Measurements from ENCODE around the gene PPP6R2.
A peak's percentile ranks its signal among the peaks of the same experiment; 100 is the strongest.

Gene PPP6R2

DNA sequence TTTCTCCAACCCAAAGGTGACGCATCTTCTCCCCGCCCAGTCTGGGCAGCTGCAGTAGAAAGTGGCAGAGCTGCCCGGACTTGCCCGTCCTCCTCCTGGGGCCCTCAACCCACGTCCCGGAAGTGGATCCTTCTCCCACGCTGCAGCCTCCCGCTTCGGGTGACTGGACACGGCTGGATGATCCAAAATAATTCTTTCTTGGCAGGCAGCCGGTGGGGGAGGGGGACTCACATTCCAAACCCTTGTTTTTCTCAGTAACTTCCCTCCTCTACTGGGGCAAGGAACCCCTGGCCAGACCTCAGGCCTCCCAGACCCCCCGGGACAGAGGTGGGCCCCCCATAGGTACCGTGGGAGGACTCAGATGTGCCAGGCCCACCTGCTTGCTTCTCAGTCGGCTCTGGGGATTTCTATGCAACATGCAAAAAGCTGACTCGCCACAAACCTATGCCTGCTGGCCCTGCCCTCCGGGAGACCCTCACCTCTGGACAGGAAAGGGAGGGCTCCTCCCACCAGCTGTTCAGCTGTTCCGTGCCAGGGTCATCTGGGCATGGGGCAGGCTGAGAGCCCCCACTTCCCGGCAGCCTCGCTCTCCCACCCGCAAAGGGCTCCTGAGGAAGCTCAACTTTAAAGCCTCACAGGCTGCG lies 37.1 kb upstream of the PPP6R2 start:
- no peak for DNase-seq (ENCODE audit: low read depth in 2 of 2)

DNA sequence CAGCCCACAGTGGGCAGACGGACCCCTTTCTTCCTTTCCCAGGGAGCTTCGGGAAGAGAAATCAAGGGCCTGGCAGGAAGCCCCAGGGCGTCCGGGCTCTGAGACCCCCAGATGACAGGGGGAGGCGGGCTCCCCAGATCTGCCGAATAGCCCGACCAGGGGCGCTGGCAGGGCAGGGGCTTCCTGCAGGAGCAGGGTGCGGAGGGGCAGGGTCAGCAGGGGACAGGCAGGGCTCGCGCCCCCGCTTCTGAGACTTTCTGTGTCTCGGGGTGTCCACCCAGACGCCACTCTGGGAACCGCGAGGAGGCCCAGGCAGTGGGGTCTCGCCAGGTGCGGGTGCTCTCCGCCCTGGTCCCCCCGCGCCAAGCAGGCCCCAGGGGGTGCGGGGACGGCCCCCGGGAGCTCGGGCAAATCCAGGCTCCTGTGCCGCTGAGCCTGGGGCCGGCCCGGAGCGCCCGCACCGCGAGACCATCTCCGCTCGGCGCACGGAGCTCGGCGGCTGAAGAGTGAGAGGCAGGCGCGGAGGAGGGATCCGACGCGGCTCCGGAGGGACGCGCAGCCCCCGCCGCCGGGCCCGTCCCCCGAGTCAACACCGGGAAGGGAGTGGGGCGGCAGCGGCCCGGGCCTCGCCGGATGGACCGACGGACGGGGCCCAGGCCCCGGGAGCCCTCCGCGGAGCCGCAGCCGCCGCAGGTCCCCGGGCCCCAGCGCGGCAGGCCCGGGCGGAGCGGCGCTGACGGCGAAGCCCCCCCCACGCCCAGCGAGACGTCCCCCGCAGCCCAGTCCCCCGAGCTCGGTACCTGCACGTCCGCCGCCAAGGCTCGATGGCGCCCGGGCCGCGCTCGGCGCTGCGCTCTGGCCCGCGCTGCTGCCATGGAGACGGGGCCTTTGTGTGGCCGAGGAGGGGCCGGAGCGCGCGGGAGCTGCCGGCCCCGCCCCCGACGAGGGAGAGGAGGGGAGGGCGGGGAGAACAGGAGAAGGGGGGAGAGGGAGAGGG lies 36.1 kb upstream of the PPP6R2 start, which contains the start of gene PLXNB2:
TSS of gene PLXNB2 (minus strand) at position 894 of the 997 bp plus-strand sequence. CDS start 17,062 bp downstream, outside the sequence.
- no peak for DNase-seq (ENCODE audit: low read depth in 2 of 2)

DNA sequence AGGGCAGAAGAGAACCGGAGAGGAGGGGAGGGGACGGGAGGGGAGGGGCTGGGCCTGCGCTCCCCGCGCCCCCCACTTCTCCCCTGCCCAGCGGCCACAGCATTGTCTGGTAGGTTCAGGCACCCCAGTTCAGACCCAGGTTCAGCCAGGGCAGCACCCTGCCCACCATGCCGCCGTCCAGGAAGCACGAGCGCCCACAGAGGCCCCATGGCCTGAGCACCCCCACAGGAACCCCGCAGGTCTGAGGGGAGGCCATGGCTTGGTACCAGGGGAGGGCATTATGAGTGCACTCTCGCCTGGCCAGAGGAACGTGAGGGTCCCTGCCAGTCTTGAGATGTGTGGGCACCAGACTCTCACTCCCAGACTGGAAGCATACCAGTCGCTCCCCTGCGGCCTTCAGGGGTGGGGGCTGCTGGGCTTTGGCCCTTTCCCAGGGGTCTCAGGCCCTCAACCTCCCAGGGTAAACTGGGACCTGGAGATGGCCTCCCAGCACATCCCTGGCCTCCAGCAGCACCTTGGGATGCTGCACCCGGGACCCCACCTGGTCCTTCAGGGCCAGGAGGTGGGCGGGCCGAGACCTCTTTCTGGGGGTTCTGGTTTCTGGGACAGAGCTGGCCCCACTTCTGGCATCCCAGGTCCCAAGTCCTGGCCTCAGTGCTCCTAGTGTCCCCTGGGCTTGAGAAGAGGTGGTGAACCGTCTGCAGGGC lies 35.1 kb upstream of the PPP6R2 start:
- no peak for DNase-seq (ENCODE audit: low read depth in 2 of 2)

DNA sequence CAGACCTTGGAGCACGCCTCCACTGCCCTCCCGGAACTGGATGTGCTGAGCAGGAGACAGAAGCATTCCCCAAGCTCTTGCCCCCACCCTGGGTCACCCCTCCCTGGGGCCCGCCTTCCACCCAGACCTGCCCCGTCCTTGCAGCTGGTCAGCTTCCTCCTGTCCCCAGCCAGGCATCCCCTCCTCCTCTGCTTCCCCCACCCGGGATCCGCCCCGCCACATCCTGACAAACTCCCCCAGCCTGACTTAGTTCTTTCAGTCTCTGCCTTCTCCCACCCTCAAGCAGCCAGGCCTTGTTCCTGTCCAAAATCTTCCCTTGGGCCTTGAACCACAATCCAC lies 34.6 kb upstream of the PPP6R2 start:
- no peak for DNase-seq (ENCODE audit: low read depth in 2 of 2)

DNA sequence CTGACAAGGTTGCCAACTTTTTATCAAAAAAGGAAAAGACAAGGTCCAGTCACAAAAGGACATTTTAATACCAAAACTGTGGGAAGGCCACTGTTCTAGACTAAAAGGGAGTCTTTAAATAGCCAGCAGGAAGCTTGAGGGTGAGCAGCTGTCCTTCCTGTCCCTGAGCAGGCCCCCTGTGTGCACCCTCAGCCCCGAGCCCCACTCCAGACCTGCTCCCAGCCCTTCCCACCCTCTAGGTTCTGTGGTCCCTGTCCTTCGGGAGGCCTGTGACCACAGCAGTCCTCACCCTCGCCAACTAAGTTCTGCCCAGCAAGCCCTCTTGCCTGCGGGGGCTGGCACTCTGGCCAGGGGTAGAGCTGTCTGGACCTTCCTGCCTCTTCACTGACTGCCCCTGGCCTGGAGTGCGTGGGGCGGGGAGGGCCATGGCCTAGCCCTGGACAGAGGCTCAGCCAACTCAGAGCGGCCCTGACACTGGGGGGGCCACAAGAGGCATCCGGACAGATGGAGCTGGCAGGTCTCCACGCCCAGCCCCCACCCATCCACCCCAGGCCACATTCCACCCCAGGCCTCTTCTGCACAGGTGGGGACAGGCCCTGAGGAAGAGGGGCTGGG lies 34.0 kb upstream of the PPP6R2 start:
- DNase-seq (ENCODE audit: low read depth in 2 of 2) = no peak

DNA sequence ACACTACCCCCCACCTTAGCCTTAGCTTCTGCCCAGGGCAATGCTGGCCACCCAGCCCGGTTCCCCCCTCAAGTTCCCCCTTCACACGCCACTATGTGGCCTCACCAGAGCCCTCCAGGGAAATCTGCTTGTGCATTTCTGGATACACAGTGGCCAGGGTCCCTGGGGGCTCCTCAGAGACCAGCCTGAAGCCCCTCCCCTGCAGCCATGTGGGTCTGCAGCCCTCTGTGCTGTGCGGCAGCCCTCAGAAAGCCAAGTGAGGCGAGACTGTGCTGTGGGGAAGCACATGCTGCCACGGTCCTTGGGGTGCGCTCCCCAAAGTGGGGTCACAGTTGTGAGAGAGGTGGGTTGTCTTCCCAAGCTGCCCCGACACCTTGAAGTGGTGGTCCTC lies 33.5 kb upstream of the PPP6R2 start:
- DNase-seq (ENCODE audit: low read depth in 2 of 2) = no peak

DNA sequence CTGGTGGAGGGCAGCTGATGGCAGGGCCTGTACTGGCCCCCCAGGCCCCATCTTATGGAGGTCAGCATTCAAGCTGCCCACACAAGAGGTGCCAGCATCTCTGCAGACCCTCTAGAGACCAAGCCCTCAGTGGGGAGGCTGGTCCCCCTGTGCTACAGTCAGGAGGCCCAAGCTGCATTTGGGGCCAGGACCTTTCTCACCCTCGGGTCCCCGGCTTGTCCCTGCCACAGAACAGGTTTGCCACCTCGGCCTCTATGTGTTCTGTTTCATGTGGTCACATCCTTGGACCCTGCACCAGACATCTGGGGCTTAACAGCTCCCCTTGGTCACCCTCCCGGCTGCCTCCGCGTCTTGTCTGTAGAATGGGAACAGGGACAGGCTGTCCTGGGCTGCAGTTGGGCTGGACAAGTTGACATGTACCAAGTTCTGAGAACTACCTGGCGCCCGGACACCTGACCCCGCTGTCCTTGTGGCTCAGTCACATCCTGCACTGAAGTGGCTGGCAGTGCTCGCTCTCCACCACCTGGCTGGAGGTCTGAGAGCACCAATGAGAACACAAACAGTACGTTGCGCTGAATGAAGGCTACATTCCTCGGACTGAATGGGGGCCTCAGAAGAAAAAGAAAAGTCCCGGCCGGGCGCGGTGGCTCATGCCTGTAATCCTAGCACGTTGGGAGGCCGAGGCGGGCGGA lies 33.0 kb upstream of the PPP6R2 start:
- no peak for DNase-seq (ENCODE audit: low read depth in 2 of 2)

DNA sequence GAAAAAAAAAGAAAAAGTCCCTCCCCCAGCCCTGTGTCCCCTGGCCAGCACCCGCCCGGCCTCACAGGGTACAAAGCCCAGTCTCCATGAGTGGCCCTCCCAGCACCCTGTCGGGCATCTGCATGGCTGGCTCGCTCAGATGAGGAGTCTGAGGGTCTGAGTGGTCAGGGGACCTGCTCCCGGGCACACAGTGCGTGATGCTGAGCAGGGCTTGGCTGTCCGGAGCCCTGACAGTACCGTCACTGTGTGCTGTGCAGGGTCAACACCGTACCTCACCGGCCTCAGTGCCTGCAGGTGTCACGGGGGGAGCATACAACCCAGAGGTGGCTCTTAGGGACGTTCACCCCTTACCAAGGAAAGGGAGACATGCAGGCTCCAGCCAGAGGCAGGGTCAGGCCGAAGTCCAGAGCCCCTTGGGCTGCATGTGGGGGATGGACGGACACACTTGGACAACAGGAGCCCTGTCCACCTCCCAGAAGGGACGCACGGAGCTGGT lies 32.1 kb upstream of the PPP6R2 start:
- DNase-seq (ENCODE audit: low read depth in 2 of 2) = no peak

DNA sequence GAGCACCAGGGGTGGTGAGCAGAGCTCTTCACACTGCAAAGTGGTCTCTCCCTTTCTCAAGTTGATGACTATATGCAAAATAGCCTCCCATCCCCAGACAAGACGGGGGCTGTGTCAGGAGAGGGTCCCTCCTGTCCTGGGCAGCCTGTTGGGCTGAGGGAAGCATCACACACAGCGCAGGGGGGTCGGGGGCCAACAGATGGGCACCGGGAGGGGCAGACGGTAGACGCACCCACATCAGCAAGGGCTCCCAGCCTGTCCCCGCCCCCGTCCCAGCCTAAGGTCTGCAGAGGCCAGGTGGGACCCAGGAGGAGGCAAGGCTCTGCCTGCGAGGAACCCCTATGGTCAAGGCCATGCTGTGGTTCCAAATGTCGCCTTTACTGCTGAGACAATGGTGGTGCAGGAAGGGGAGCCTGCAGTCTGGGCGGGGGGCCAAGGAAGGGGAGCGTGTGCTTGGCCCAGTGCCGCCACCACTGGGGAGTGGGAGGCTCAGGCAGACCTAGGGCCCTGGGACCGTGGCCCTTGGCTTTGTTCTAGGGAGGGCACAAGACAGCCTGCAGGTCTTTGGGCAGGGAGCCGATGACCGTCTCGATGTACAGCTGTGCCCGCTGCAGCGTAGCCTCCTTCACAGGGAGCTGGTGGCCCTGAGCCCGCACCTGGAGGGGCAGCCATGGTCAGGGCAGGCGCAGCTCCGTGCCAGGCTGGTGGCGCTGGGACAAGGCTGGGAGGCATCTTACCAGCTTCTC lies 31.3 kb upstream of the PPP6R2 start:
- no peak for DNase-seq (ENCODE audit: low read depth in 2 of 2)

DNA sequence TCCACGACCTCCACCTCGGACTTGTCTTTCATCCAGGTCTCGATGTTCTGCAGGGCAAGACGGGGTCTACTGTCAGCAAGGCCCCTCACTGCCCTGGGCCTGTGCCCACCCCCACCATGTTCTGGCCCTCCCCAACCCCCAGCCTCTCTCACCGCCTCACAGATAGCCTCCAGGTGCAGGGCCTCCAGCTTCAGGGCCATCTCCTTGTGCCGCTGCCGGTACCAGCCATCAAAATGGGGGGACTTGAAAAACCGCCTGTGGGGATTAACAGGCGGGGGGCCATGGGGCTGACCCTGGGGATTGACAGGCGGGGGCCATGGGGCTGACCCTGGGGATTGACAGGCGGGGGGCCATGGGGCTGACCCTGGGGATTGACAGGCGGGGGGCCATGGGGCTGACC lies 30.8 kb upstream of the PPP6R2 start:
- DNase-seq (ENCODE audit: low read depth in 2 of 2) = no peak

DNA sequence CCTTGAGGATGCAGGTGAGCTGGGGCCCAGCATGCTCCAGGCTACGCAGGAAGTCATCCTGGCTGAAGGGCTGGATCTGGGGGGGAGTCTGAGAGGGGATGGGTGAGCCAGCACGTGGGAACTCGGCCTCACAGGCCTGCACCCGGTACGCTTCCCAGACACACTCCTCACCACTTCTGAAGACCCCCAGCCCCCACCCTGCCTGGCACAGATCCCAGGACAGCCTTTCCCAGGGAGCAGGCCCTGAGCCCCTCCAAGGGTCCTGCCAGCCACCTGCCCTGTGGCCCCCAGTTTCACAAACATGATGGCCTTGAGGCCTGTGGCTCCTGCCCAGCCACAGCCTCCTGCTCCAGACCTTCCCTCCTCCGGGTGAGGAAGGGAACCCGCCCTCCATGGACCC lies 30.1 kb upstream of the PPP6R2 start:
- DNase-seq (ENCODE audit: low read depth in 2 of 2) = no peak

DNA sequence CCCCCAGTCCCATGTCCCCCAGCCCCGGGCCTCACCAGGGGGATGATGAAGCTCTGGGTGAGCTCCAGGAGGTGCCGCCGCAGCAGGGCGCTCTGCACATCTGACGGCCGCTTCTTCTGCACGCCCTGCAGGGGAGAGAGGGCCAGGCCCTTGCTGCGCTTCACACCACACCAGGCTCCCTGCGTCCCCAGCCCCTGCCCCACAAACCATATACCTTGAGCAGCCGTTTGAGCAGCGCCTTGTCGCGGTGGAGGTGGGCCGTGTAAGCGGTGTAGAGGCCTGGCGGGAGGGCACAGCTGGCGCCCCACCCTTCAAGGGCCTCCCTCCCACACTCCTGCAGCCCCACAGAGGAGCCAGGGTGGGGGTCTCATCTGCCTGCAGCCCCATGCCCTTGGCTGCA lies 29.5 kb upstream of the PPP6R2 start:
- no peak for DNase-seq (ENCODE audit: low read depth in 2 of 2)

DNA sequence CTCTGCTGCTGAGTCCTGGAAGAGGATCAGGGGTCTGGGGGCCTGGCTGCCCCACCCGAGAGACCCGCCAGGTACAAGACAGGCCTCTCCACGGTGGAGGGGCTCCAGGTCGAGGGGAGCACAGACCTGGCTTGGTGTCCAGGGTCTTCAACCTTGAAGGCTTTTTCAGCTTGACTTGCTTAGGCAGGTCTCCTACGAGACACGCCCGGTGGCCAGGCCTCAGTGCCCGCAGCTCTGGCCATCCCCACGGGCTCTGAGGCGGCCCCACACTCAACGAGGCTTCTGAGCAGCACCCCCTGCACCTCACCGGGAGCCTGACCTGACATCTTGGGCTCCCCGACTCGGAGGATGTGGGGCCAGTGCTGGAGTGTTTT lies 29.1 kb upstream of the PPP6R2 start:
- DNase-seq (ENCODE audit: low read depth in 2 of 2) = no peak

DNA sequence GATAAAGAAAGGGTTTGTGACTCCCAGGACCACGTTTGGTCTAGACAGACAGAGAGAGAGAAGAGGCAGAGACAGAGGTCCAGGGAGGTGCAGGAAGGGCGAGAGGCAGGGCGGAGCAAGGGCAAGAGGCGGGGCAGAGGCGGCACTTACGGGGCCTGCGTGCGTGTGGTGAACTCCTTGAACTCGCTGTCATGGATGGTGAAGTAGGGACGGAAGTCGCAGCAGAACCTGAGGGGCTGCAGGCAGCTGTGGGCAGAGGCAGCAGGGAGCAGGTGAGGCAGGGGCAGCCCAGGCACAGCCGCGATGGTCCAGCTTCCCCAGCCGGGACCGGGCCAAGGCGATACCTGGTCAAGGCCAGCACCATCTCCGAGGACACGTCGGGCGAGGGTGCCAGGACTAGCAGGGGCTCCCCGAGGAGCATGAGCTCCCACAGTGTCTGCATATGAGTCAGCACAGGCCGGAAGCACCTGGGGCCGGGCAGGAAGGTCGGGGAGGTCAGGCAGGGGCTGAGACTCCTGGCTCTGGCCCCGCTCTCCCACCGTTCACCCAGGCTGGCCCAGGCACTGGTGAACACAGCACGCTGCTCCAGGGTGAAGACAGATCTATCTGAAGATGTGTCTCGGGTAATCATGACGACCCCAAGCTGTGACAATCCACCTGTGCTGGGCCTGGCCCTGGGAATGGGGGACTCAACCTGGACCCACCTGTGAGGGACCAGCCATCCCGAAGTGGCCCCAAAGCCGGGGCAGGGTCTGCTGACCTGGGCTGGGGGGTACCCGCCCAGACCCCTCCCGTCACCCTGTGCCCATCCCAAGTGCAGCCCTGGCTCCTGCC lies 28.5 kb upstream of the PPP6R2 start:
- DNase-seq (ENCODE audit: low read depth in 2 of 2) = peak; percentile 70

DNA sequence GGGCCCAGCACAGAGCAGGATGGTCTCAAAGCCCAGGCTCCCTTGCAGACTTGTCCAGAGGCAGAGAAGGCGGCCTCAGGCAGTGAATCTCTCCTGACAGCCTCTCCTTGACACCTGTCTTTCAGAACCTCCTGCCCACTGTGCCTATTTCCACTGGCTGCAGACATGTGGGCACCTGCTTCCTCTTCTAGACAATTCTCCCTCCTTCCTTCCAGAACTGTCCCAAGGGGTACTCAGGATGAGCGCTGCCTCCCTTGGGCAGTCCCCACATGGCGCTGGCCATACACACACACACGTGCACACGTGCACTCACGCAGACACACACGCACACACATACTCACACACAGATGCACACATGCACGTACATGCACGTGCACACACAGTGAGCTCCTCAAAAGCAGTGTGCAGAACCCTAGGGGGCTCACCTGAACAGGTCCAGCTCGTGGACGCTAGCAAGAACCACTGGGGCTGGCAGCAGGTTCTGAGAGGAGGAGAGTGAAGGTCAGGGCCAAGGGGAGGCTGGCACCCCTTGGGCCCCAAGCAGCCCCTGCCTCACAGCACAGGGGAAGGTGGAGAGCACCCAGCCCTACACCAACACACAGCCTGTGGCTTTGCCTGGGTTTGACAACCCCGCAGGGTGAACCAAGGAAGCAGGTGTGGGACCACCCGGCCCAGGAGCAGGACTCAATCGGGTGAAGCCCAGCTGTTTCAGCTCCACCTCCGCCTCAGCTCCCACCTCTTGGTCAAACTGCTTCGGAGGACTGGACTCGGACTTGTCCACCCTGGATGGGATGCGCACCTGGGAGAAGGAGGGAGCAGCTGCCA lies 27.6 kb upstream of the PPP6R2 start:
- no peak for DNase-seq (ENCODE audit: low read depth in 2 of 2)

DNA sequence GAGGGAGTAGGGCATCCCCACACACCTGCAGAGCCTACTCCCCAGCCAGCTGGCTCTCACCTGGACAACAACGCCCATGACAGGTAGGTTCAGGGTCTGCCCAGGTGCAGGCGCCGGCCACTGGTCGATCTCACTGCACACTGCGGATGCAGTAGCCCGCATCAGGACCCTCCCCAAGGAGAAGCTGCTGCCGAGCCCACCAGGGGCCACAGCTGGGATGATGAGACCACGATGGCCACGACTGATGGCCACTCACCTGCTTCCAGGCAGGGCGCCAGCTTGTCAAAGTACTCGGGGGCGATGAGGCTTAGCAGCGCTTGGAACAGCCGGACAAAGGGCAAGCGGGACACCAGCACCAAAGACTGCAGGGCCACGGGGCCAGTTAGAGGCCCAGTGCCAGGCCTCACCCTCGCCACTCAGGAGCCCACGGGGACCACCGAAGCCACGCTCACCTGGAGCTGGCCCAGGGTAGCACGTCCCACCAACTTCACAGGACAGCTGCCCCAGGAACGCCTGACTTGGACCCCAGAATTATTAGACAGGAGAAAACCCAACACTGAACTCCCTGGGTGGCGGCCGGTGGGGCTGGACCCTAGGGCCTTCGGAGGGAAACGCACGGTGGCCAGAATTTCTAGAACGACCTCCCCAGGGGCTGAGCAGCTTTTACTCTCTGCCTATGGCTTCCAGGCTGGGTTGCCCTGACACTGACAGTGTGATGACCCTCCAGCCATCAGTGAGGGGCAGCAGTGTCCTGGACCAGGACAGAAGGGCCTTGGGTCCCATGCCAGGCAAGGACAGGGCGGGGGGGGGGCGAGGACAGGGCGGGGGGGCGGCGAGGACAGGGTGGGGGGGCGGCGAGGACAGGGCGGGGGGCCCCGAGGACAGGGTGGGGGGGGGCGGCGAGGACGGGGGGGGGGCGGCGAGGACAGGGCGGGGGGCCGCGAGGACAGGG lies 26.7 kb upstream of the PPP6R2 start:
- no peak for DNase-seq (ENCODE audit: low read depth in 2 of 2)

DNA sequence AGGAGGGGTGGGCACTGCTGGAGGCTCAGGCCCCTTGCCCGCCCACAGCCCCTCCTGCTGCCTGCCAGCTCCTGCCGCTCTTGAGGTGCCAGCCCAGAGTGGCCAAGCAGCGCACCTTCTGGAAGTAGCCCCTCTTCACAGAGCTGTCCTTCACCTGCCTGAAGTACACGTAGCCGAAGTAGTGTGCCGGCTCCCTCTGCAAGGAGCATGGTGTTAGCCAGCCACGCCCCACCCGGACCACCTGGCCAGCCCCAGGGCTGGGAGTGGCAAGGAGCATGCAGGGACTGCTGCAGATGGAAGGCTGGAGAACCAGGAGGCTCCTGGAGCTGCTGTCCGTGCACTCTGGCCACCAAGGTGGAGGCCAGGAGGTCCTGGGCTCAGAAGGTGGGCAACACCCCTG lies 25.9 kb upstream of the PPP6R2 start:
- DNase-seq (ENCODE audit: low read depth in 2 of 2) = no peak

DNA sequence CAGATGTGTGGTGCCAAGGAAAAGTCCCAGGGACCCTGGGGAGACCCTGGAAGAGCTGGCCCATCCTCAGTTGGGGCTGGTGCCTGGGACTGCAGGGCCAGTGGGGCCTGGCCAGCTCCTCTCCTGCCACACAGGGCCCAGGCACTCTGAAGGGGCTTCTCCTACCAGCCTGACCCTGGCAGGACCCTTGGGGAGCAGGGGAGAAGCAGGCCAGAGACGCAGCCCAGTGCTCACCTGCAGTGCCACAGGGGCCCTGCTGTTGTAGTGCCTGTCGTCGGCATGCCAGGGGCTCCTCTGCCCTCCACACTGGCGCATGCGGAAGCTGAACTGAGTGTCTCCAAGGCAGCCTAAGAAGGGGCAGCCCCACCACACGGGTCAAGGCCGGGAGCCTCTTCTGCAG lies 25.5 kb upstream of the PPP6R2 start:
- no peak for DNase-seq (ENCODE audit: low read depth in 2 of 2)
